ENCODE measurements around the gene UPP2.

Gene UPP2

DNA sequence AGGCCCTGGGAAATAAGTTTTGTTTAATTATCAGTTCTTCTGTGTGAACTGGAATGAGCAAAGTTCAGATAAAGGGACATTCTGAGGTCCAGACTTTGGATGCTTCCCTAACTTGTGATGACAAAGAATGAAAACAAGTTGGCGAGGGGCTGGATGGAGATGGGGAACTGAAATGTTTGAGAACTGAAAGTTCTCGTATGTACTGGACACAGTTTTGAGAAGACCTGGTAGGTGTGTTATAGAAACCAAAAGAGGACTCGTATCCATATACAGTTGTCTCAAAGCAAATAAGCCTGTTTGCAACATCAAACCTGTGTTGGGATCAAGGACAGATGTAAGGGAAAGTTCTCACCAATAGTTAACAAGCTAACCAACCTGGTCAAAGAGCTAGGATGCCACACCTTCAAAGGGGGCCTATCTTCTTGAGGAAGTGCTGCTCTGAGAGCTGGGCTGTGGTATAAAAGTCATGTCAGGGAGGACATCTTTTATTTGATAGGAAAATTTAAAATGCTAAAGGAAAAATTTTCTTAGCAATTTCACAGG is at the start of gene UPP2:
UPP2 (plus strand) TSS at position 493 of the 543 bp plus-strand sequence. CDS start 188 bp downstream, outside the sequence.
- DNase-seq = no peak

DNA sequence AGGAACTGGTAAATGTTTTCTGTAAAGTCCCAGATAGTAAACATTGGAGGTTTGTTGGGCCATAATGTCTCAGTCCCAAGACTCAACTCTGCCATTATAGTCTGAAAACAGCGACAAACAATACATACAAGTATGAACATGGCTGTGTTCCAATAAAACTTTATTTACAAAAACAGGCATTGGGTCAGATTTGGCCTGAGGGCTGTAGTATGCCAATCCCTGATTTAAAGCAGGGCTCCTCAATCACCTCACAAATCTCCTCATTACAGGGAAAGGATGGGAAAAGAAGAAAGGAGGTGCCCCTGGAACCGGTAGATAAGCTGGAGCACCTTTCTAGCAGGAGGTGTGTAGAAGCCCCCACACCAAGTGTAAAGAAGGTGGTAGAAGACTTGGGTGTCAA is 48.9 kb upstream of the UPP2 start:
- no peak for DNase-seq

DNA sequence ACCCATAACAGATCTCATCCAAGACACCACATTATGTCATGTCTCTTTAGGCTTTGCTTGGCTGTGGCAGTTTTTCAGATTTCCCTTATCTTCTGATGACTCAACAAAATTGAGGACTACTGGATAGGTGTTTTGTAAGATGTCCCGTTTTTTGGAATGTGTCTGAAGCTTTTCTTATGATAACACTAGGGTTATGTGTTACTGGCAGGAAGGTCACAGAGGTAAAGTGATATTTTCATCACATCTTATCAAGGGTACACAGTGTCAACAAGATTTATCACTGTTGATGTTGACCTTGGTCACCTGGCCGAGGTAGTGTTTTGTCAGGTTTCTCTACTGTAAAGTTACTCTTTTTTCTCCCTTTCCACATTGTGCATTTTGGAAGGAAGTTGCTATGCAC is 44.8 kb upstream of the UPP2 start:
- no peak for DNase-seq

DNA sequence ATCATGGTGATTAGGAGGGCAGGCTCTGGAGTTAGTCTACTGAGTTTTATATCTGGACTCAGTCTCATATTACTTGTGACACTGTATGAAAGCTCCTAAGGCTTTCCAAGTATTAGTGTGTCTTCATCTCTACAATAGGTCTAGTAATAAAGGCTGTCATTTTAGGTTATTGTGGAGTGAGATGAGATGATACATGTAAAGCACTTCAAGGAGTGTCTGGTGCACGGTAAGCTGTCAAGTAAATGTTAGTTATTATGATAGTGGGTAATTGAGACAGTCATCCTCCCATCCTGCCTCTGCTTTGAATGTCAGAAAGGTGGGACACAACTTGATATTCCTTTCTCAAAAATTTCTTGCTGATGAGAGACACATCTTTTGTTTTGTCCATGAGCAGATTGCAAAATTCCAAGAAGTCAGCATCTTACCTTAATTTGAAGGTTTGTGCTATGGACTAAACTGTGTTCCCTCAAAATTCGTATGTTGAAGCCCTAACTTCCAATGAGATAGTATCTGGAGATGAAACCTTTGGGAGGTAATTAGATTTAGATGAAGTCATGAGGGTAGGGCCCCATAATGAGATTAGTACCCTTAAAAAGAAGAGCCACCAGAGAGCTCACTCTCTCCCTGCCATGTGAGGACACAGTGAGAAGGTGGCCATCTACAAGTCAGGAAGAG is 41.4 kb upstream of the UPP2 start:
- no peak for DNase-seq

DNA sequence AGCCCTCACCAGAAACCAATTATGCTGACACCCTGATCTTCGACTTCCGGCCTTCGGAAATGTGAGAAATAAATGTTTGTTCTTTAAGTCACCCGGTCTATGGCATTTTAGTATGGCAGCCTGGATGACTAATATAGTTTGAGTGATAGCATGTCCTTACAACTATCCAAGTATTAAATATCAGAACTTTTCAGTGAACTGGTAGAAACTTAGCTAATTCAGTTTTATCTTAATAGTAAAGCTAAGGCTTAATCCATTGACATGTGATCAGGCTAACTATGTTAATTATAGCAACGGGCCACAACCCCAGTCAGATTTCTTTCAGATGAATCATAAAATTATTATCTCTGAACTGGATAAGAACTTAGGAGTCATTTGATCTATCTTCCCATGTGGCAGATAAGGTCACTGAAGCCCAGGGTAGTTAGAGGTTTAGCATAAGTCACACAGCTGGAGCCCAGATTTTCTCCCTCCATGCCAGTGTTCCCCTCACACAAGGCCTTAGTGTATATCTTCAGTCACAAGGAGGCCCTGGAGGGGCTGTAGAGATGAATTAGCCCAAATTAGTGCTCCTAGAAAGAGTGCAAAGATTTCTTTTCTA is 40.7 kb upstream of the UPP2 start:
- DNase-seq = no peak

DNA sequence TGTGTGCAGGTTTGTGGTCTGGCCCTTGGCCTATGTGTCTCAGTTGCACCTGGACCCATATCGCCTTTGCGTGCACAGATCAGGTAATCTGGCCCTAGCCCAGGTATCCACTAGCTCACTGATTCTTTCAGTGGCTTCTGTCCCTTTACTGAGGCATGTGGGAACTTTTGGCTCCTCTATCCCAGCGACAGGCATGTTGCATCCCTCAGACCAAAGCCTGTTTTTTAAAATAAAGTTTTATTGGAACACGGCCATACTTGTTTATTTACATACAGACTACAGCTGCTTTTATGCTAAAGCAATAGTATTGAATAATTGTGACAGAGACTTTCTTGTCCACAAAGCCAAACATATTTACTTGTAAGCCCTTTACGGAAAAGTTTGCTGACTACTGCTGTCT is 39.9 kb upstream of the UPP2 start:
- DNase-seq = no peak

DNA sequence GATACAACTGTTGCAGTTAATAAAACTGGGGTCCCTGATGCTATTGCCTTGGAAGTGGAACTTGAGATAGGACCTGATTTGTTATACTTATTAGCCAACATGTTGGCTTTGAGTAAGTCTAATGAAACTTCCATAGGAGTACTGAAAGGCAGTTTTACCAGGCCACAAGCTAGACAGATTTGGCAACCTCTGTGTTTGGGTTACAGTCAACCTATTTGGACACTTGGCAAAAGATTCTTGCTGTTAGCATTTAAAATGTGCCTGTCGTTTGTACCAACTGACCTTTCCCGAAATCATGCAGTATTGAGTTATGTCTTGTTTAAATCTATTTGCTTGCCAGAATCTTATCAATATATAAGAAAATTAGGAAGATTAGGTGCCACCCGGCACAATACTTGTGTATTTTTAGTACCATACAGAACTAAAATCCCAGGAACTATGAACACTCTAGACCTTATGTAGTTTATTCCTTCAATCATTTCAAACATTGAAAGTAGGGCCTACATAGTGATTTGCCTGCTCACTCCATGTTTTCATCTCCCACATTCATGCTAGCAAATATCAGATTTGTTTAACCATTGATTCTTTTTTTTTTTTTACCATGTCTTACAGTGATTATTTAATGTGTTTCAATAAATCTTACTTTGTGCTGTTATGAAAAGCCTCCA is 35.5 kb upstream of the UPP2 start:
- DNase-seq = no peak

DNA sequence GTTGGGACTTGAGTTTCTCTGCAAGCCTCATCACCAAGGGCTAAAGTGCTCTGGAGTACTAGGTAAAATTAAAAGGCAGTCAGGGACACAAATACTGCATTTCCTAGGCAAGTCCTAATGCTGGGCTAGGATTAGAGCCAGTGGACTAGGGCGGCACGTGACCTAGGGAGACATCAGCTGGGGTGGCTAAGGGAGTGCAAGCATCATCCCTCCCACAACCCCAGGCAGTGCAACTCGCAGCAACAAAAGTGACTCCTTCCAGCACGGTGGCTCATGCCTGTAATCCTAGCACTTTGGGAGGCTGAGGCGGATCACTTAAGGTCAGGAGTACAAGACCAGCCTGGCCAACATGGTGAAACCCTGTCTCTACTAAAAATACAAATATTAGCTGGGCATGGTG is 30.7 kb upstream of the UPP2 start:
- no peak for DNase-seq

DNA sequence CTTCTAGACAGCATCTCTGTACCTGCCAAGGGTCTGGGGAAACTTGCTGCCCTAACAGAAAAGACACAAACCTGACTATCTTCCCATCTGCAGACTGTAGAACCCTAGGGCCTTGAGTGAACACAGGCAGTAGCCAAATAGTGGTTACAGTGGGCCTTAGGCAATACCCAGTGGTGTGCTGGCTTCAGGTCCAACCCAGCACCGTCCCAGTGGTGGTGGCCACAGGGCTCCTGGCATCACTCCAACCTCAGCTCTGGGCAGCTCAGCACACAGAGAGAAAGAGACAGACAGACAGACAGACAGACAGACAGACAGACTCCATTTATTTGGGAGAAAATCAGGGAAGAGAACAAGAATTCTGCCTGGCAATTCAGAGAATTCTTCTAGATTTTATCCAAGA is 29.3 kb upstream of the UPP2 start:
- no peak for DNase-seq

DNA sequence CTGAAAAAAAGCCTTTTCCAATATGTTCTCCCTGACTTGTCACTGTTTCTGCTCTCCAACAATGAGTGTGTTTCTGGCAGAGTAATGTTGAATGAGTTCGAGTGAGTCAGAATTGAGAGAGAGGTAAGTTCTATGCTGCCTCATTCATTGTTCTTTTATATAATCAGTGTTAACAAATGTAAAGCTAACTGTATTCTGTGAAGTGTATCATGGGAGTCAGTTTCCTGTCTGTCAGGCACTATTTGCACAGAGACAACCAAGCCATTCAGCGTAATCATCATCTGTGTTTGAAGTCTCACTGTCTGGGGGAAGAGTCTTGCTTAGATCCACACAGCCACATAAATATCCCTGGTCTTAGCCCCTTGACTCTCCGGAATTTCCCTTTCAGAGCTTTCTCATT is 22.0 kb upstream of the UPP2 start:
- DNase-seq = no peak

DNA sequence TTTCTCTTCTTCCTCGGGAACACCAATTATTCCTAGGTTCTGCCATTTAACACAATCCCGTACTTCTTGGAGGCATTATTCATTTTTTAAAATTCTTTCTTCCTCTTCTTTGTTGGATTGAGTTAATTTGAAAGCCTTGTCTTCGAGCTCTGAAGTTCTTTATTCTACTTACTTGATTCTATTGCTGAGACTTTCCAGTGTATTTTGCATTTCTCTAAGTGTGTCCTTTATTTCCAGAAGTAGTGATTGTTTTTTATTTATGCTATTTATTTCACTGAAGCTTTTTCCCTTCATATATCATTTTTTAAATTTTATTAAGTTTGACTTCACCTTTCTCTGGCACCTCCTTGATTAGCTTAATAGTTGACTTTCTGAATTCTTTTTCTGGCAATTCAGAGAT is 13.6 kb upstream of the UPP2 start:
- no peak for DNase-seq

DNA sequence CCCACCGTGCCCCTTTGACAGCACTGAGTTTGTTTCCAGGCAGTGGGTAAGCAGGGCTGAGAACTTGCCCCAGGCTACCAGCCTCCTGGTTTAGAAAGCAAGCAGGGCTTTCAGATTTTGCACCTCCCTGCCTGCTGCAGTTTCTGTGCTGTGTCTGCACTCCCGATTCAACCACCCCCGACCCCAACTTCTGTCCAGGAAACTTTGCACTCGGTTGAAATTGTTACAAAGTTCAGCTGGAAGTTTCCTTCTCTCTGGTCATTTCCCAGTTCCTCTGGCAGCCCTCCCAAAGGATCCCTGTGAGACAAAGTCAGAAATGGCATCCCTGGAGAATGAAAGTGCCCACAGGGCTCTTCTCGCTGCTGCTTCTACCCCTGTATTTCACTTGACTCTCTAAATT is 12.4 kb upstream of the UPP2 start:
- no peak for DNase-seq

DNA sequence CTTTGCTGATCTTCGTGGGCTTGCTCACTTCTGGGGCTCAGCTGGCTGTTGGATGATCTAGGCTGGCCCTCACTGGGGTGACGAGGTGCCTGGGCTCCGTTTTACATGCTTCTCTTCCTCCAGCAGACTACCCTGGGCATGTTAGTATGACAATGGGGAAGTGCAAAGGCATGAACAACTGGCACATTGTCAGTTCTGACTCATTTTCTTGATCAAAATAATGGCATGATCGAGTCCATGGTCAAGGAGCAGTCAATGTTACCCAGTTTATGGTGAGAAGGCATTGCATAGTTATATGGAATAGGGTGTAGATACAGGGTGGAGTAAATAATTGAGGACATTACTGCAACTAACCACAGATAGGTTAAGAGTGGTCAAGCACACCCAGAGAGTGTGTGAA is 10.0 kb upstream of the UPP2 start:
- no peak for DNase-seq

DNA sequence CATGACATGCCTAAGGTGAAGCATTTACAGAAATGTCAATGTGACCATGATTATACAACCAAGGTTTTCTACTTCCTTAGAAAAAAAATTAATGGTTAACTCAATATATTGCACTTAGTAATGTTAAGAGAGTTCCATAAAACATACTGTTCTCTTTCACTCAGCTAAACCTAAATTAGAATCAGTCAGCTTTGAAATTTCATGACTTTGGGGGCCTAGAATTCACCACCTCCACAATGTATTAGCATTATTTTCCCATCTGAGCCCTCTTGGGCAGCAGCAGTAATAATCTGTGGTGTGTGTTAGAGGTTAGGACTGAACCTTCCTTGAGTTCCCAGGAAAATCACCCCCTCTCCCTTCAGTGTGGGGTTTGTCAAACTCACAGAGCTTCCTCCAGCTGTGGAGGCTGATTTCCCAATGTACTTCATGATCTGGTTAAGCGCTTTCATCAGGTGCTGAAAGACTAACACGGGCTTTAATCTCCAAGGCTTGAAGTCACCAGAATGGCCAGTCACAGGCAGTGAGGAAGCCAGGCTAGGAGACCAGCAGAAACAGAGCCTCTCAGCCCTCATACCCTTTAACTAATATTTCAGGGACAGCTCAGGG is 7.1 kb upstream of the UPP2 start:
- DNase-seq = no peak

DNA sequence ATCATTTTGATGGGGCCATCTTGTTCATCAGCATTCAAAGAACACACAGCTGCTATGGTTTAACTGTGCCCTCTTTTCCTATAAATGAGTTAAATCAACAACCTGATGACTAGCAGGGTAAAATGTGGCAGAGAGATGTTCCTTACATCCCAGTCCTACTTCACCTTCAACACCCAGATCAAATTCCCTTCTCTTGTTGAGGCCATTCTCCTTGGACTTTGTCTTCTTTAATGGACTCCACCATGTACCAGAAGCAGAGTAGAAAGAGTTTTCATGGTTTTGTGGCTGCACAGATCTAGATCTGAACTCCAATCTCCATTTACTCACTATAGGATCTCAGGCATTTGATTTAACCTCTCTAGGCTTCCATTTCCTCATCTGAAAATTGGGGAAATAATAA is 6.4 kb upstream of the UPP2 start:
- no peak for DNase-seq

DNA sequence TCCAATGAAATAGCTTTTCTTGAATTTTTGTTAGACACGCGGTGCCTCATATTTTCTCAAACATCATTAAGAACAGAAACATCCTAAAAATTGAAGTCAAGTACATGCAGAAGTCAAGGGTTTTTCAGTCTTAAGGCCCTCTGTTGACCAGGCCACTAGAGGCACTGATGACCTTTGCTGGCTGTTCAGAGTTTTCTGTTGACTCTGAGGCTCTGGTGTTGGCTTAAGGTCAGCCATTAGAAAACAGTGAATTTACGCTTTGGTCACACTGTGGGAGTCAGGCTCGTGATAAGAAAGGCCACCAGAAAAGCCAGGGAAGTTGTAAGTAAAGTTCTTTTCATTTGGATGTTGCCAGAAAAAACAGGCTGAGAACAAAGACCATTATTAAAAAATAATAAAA is 5.8 kb upstream of the UPP2 start:
- no peak for DNase-seq

DNA sequence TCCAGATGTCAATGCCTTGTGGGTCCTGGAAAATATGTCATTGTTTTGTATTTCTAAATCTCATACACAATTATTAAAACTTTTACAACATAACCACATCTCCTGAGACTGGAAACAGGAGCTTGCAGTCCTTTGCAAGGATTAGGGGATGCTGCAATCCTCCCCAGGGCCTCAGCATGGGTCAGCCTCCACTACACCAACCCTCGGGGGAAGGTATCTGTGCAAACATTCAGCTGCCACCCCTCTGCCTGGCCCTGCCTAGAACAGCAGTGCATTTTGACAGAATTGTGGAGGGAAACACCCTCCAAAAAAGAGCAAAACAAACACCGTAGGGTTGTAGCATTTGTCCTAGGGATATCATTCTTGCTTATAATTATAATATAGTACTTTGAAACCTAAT is 4.2 kb upstream of the UPP2 start:
- no peak for DNase-seq

DNA sequence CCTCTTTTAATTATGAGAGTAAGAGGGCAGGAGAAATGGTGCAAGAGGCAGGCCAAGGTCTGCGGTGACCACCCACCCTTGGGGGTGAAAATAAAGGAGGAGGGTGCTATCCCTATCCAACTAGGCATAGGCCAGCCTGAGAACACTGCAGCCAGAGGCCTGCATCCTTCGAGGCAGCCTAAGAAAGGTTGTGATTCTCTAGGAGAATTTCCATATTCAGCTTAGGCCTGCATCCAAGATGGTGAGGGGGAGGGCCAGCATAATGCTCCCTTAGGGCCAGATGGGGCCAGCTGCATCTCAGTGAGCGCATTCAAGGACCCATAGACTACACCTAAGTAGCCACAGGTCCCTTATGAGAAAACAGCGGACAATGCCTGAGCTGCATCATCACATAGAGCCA is 3.5 kb upstream of the UPP2 start:
- DNase-seq = no peak

DNA sequence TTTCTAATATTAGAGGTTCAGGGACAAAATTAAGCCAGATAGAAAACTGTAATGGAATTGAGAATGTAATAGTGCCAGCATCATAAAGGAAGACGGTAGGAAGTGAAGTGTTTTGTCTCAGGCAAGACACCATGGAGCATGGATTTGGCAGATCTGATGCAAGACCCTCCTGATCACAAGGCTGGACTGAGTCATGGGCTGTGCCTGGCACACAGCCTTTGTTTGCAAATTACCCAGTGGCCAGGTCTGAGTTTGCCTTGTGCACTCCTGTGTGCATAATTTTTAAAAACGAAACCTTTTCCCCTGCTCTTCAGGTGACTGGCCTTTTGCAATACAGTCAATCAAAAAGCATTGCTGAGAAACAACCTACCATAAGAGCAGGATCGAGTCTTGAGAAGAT is 2.0 kb upstream of the UPP2 start:
- DNase-seq = no peak

DNA sequence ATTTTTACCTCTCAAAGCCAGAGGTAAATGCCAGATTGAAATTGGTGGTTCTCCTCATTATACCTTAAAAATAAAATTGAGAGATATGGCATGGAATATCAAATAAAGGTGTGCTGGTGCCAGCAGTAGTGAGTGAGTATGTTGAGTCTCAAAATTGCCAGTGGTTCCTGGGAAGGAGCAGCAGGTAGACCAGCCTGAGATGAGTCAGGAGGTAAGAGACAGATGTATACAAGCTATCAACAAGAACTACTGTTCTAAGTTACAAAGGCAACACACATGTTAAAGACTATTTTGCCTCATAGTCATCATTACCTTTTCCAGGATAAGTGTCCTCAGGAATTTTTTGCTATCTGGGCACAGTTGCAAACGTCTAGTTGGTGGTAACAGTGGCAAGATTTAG is 1.3 kb upstream of the UPP2 start:
- DNase-seq = no peak

DNA sequence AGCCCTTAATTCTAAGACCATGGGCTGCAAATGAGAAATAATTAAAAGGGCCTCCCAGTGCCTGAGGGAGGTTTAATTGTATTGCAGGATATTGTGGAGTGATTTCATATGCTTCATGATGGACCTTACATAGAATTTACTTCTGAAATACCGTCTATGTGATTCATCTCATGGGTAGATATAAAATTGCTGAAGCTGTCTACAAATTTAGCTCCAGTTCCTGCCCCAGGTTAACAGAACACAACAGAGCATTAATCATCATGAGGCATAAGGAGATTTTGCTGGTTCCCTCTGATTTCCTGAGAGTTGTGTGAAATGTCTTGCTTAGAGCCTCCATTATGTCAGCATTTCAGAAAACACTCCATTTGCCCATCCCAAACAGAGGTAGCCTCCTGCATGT is 770 bp downstream of the UPP2 start:
- no peak for DNase-seq

DNA sequence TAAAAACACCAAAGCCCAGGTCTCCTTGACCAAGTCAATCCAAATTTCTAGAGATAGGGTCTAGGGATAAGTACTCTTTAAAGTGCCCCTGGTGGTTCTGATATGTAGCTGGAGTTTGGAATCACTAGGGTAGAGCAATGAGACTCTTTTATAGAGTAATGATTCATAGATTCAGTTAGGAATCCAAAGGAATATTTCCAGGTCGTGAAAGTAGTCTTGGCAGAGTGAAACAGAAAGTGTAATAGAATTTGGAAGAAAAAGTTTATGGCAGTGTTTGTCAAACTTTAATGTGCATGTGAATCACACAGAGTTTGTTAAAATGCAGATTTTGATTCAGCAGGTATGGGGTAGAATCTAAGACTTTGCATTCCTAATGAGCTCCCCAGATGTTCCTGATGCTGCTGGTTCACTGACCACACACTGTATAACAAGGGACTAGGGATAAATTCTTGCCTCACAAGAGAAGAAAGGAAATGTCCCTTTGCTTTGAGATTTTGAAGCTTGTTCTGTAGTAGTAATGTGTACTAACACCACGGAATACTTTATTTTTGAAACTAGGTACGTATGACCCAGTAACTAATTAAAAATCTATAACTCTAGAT is 1.8 kb downstream of the UPP2 start:
- no peak for DNase-seq

Data from nucleus accumbens (tissue), 56 donors.